D721Med (cell line): Measurements from ENCODE around the gene OR2AT4.
"Not testable (repeated sequence)": the region's sequence is repeated elsewhere in the genome, so short reads cannot be mapped to it uniquely, and the experiment has no call there.

Experiments used
- DNase-seq: peaks from one replicate; pipeline ENCODE4 v3.0.0; 2011; ENCODE audit warnings: low spot score; ENCODE audit not compliant: insufficient read length
- FAIRE-seq: peaks from 2 replicates; lab custom pipeline; 2011; peaks lifted over from hg19 to GRCh38; lab: Jason Lieb, UNC
- CTCF ChIP-seq: IDR thresholded peaks from 2 replicates; pipeline ENCODE4 v1.5.1; 2012; ENCODE audit warnings: mild to moderate bottlenecking, control low read depth; ENCODE audit not compliant: insufficient read depth; ENCODE audit errors: missing control alignments

The OR2AT4 gene

GRCh38 chr11:75118577-75118976 is 21.9 kb upstream of the OR2AT4 start:
- FAIRE-seq (no peak), DNase-seq (no peak)
- TF ChIP-seq CTCF: no peak

- no peak for TF ChIP-seq CTCF
- FAIRE-seq (no peak), DNase-seq (no peak)
These were observed 17.8 kb upstream of the OR2AT4 start for GRCh38 chr11:75114465-75114864.

GRCh38 chr11:75113030-75113429 is 16.4 kb upstream of the OR2AT4 start:
- TF ChIP-seq CTCF: no peak
- FAIRE-seq (no peak), DNase-seq (no peak)

GRCh38 chr11:75112200-75112599 is 15.5 kb upstream of the OR2AT4 start:
- DNase-seq: no peak
- no peak for FAIRE-seq
- no peak for TF ChIP-seq CTCF

GRCh38 chr11:75107187-75107586 is 10.5 kb upstream of the OR2AT4 start:
- FAIRE-seq (no peak), DNase-seq (no peak)
- TF ChIP-seq CTCF: no peak

- not testable (repeated sequence) for FAIRE-seq, DNase-seq
These were observed 9.4 kb upstream of the OR2AT4 start for GRCh38 chr11:75105967-75106681.

- DNase-seq (no peak), FAIRE-seq (no peak)
- TF ChIP-seq CTCF: no peak
These were observed 8.8 kb upstream of the OR2AT4 start for GRCh38 chr11:75105462-75105925.
